GM18519 (cell line): Measurements from ENCODE around the gene AK5.
"Not testable (repeated sequence)": the region's sequence is repeated elsewhere in the genome, so short reads cannot be mapped to it uniquely, and the experiment has no call there.

ENCODE experiments used
- ATAC-seq: cut with Tn5 transposase; IDR thresholded peaks from one replicate; pipeline ENCODE4 v1.9.1; 2021; ENCODE audit warnings: mild to moderate bottlenecking, moderate library complexity; ENCODE audit not compliant: unreplicated experiment, low FRiP score

The AK5 gene

DNA sequence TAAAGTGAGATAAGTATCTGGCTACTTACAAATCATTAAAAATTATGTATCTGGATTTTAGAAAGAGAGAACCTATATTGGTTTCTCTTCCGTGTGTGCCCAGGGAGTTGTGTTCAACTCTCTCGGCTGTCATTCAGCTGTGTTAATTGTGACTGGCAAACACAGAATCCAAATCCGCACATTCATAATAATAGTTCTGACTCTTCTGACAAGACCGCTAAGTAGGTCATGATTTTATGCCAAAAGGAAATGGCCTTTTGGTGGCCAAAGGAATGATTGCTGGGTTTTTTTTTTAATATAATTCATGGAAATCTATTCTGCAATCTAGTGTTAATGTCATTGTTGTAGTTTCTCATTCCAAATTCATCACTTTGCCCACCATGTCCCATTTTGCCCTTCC, 110.7 kb downstream of the AK5 start:
- ATAC-seq: no peak

DNA sequence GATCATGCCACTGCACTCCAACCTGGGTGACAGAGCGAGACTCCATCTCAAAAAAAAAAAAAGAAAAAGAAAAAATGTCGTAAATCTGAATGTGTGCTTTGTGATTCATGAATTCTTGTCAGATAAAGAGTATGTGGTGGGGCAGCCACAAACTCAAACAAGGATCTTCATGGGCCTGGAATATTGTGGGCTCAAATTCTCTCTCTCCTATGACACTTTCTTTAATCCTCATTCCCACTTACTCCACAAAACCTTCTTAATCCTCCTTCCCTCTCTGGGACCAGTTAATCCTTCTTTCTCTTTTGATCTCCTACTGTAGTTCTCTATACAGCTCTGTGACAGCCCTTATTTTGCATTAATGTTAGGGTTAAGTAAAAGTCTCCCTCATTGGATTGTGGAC, 112.3 kb downstream of the AK5 start:
- no peak for ATAC-seq

DNA sequence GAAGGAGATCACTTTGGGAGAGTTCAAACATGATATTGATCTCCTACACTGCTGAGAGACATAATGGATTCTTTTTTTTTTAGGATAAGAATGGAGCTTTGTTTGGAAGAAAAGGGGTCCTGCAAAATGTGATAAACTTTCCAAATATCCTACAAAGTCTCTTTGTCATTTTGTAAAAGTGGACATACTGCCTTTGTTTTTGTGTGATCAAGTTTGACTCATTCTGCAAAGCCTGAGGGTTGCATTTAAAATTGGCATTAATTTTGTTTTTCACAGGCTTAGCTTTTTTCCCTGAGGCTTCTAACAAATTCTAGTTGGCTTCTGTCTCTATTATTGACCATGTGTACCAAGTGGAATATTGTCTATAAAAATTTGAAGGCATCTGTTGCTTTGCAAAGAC, 113.2 kb downstream of the AK5 start:
- ATAC-seq: no peak

DNA sequence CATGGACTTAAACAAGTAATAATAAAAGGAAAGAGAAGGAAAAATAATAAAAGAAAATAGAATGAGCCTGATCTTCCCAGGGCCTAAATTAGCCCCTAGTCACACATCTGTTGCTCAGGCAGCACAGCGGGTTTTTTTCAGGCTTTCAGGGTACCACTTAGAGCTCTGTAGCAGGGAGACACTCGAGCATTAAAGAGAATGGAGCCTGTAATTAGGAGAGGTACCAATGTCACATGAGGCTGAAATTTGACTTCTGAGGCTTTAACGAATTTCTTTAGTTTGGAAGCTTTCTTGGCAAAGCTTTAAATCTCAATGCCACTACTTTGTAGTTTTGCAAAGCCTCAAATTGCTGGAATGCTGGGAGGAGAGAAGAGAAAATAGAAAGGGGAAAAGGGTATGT, 116.3 kb downstream of the AK5 start:
- ATAC-seq: no peak

DNA sequence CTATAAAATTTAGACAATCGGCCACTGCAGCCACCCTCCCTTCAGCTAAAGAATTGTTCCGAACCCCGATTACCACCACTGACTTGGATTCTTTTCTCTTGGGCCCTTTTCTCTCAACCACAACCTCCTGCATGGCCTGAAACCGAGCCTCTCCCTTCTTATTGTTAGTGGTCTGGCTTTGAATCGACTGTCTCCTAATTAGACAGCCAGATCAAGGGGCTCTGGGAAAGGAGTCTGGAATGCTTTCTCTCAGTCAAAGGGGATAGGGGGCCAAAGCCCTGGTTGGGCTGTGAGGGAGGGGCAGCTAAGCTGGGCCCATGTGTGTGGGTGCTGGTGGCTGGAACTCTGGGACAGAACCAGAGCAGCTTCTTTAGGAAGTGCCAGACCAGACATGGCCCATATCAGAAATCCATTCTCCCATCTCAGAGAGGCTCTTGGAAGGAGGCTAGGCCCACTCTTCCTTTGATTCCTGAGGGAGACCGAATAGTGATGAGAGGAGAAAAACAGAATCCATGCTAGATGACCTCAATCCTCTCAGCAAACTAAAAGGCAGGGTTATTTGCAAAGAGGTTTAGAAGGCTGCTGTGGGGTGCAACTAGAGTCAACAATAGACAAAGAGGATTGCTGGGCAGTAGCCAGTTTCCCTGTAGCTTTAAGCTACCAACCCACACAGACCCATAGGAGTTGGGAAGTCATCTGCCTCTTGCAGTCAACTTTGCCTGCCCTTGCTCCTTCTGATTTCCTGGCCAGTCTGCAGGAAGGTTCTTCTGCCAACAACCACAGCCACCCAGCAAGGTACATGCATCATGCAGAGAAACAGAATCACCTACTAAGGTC, 117.6 kb downstream of the AK5 start:
- no peak for ATAC-seq

DNA sequence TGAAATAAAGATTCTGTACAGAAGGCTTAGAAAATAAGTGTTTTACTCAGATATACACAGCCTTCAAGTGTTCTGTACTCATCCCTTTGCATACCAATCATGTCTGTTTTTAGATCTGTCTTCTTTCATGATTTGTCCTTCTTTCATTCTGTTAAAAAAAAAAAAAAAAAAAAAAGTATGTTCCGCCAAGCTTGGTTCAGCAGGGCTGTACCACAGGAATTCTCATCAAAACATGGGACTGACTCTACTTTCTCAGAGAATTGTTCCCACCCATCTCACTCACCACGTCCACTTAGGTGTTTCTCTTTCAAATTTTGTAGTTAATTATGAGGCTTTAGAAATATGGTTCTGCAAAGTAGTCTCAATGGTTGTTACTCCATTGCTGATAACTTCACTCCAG, 119.0 kb downstream of the AK5 start:
- ATAC-seq: no peak

DNA sequence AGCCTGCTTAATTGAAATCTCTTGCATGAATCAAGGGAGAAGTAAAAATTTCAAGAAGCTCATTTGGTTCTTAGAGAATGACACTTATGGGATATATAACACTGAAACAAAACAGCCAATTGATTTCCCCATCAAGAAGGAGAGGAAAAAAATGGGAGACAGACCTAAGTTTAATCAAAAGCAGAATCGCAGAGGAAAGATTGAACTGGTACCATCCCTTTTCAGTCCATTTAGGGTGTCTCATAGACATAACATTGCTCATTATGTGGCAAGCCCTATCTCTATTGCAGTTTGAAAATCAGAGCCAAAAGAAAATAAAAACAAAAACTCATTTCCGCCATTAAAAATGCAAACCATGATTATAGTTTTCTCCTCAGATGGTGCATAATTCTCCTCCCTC, 119.6 kb downstream of the AK5 start:
- no peak for ATAC-seq

DNA sequence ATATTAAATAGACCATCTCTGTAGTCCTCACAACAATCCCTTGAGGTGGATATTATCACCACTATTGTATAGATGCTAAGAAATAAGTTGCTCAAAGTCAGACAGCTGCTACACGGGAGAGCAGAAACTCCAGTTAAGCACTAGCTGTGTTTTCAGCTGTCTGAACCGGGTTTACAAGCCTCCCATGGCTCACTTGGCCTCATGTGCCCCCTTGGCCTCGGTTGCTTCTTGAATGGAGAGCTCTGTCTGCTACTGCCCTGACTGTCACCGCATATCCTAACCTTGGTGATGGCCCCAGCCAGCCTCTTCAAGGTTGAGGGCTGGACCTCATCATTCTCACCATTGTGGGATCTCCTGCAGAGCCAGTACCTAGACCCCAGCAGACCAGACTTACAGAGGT, 123.4 kb downstream of the AK5 start:
- ATAC-seq: no peak

DNA sequence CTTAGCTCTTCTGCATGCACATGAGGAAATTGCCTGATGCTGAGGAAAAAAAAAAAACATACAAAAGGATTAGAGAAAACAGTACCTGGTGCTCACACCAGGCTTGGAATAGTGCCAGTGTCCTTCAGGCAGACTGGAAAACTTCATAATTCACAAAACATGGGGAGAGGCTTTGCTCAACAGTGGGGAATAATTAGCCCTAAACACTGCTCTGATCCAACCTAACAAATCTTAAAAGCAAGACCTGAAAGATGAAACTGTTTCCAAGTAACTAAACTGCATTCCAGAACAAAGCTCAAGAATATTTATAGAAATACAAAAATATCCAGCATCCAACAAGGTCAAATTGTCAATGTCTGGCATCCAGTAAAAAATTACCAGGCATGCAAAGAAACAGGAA, 124.8 kb downstream of the AK5 start:
- ATAC-seq: no peak

DNA sequence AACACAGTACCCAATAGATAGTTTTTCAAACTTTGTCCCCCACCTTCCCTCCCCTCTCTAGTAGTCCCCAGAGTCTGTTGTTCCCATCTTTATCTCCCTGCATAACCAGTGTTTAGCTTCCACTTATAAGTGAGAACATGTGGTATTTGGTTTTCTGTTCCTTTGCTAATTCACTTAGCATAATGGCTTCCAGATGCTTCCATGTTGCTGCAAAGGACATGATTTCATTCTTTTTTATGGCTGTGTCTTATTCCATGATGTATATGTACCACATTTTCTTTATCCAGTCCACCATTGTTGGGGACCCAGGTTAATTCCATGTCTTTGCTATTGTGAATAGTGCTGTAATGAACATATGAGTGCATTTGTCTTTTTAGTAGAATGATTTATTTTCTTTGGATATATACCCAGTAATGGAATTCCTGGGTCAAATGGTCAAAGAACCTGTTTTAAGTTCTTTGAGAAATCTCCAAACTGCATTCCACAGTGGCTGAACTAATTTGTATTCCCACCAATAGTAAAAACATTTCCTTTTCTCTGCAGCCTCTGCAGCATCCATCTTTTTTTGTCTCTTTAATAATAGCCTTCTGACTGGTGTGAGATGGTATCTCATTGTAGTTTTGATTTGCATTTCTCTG, 126.0 kb downstream of the AK5 start:
- ATAC-seq: no peak

DNA sequence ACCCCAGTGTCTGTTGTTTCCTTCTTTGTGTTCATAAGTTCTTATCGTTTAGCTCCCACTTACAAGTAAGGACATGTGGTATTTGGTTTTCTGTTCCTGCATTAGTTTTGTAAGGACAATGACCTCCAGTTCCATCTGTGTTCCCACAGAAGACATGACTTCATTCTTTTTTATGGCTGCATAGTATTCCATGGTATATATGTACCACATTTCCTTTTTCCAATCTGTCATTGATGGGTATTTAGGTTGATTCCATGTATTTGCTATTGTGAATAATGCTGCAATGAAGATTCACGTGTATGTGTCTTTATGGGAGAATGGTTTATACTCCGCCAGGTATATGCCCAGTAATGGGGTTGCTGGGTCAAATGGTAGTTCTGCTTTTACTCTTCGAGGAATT, 127.1 kb downstream of the AK5 start:
- not testable (repeated sequence) for ATAC-seq

DNA sequence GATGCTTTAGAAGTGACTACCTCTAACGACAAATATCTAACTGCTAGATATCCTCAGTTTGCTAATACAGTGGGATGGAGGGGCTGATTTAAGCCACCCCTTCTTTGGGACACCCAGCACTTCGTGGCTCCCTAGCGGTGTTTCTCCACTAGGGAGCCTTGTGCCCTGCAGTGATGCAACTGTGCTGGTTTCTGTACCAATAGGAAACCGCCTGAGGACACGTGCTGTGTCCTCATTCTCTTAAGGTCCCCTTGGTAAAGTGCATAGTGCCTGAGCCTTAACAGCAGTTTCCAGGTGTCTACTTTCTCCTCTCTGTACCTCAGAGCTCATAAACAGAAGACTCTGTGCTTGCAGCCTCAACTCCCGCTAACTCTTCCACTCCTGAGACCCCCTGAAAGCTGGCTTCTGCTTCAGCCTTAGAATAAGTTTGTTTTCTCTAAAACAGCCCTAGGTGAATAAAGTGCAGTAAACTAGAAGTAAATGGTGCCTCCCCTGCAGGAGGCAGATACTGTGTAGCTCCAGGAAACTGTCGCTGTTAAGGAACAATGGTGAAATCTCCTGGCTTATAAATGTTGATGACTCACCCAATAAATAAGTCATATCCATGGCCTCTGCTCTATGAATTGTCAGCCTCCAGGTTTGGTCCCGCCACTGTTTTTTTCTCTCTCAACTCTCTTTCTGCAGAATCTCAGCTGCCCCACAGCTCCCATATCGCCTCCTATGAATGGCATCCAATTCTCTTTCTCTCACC, 130.4 kb downstream of the AK5 start:
- no peak for ATAC-seq

DNA sequence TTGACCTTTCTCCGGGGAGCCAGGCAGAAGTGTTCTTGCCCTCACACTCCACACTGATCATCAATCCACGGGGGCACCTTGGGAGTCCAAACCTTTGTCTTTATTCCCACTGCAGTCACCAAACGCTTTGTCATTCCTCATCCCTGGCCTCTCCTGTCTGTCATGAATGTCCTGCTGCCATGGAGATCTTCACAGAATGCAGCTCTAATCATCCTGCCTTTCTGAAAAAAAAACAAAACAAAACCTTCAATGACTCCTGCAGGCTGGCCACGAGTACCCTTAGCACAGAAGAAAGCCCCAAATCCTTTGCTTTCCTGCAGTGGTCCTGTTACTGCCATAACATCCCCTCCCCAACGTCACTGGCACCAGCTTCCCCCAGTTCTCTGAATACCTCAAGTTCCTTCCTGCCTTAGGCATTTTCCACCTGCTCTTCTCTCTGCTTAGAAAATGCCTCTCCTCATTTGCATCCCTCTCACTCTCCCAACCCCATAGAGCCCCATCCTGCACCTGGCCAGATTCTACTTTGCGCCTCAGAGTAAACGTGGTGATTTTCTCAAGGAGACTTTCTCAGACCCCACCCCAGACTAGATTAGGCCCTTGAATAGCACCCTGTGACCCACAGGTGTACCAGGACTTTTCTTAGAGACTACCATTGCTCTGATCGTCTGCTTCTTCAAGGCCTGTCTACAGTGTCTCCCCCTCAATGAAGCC, 131.2 kb downstream of the AK5 start:
- ATAC-seq: peak; percentile 20

DNA sequence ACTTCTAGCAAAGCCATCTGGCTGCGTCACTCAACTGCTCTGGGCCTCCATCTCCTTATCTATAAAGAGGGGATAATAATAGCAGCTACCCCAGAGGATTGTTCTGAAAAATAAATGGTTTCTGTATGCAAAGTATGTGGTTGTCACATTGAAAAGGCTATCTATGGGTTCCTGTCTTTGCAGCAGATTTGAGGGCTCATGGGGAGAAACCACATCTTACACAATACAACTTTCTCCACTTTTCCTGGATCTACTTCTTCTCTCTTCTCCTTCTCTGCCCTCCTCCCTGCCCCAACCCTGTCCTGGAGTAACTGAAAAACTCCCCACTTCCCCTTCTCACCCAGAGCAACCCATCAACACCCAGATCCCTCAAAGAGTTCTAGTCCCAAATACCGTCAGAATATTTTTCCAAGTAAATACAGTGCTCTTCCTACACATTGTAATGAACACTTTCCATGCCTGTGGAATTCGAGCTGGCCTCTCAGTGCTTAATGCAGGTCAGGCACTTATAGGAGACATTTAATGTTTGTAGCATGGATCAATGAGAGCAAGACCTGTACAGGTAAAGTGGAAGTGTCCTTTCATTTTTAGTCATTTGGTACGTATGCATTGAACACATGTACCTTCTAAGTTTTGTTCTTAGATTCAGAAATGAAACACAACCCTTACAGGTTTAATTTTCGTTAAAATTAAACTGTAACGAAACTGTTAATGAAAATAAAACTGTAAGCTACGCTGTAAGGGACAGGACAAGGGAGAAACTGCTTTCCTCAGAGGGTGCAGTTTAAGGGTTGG, 131.9 kb downstream of the AK5 start:
- peak; percentile 83 for ATAC-seq

DNA sequence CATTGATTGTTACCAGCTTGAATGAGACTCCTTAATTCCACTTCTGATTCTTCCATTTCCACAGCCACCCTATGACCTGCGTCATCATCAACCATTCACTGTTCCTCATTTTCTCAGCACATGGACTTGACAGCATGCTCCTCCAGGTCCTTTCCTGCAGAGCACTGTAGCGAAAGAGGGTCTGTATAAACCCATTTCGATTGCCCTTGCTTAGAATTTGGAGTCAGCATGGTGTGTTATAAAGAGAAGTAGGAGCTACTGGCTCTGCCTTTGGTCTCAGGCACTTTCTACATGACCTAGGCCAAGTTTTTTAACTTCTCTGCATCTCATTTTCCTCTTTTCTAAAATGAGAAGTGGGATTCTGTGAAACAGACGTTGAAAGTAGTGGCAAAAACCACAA, 133.8 kb downstream of the AK5 start:
- ATAC-seq: no peak

DNA sequence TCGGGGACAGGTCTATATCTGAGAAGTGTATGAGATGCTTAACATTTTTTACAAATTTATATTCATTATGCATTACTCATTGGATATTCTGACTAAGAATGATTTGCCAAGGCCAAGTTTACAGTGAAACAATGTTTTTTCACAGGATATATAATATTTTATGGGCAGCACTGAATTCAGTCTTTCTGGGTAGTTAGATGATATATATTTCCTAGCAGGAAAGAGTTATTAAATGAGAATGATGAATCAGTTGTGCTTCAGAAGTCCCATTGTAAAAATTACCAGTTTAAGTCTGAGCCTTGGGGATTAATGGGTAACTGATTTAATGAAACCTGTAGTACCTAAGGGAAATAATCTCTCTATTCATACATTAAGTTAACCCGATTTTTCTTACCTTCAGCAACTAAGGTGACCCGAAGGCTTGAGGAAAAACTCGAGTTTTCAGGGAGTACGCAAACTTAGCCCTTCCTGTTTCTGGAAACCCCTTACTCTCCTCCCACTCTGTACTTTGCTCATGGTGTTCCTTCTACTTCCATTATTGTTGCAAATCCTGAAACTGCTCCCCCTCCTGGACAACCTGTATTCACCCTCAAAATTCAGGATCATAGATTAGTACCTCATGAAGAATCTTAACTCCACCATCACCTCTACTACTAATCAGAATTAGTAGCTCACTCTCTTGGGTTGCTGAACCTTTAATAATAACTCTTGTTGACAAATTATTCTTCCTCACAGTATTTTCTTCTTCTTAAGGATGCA, 135.1 kb downstream of the AK5 start:
- ATAC-seq: no peak

DNA sequence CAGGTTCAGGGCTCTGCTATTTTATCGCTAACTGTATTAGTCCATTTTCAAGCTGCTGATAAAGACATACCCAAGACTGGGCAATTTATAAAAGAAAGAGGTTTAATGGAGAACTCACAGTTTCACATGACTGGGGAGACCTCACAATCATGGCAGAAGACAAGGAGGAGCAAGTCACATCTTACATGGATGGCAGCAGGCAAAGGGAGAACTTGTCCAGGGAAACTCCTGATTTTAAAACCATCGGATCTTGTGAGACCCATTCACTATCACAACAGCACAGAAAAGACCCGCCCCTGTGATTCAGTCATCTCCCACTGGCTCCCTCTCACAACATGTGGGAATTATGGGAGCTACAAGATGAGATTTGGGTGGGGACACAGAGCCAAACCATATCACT, 136.2 kb downstream of the AK5 start:
- not testable (repeated sequence) for ATAC-seq

DNA sequence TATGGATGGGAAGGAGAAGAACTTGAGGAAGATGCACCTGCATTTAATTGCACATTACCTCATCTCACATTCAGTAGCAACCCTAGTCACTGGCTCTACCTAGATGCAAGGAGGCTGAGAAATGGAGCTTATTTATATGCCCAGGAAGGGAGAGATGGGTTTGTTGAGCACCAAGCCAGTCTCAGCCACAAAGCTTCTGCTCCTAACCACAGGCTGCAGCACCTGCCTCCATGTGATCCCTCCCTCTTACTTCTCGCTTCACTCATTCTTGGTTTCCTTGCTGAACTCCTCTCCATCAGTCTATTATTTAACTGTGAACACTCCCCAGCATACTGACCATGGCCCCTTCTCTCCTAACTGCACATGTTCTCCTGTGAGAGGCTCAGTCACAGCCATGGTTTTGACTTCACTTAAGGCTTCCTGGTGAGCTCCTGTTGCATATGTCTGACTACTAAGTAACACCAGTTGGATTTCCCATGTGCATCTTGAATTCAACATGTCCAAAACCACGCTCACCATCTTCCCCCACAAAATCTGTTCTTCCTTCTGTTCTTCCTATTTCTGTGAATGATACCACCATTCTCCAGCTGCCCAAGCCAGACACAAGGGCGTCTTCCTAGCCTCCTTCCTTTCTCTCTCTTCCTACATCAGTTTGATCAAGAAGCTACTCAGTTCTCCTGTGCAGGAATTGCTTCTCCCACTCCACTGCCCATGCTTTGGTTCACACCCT, 139.8 kb downstream of the AK5 start:
- no peak for ATAC-seq

DNA sequence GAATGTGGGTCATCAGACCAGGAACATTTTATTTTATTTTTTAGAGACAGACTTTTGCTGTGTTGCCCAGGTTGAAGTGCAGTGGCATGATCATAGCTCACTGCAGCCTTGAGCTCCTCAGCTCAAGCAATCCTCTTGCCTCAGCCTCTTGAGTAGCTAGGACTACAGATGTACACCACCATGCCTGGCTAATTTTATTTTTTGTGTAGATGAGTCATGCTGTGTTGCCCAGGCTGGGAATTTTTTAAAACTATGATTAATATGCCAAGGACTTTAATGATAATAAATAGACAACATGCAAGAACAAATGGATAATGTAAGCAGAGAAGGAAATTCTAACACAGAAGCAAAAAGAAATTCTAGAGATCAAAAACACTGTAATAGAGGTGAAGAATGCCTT, 142.4 kb downstream of the AK5 start:
- no peak for ATAC-seq
